Frontal cortex (tissue), 4 donors: ENCODE results near the gene MATK. TPM values are rescaled to one million over a fixed set of nuclear protein-coding genes. Genes with fewer than 3 reads are reported as not detected.

Source experiments
- DNase-seq, 2 donors: peaks; one replicate each; pipeline ENCODE4 v3.0.0; 2012; ENCODE audit warnings: low spot score in 2 of 2
- FAIRE-seq: peaks from 2 replicates; lab custom pipeline; 2012; peaks lifted over from hg19 to GRCh38; lab: Jason Lieb, UNC
- total RNA-seq: library from RNA; depleted of rRNA; stranded (reverse); fragments of >200 nt; gene quantifications from one replicate; pipeline ENCODE4 v1.2.3, GENCODE V29; 2014
- donor health status: control.
- donor health status: control.
- donor health status: control.

MATK gene
- 15.5 TPM for total RNA-seq

GRCh38 chr19:3785938-3786824 is at the start of gene MATK:
TSS of gene MATK (minus strand) at chr19:3786381. CDS start at chr19:3785135, 1,246 bp downstream.
- FAIRE-seq: no peak
- peak; percentile 47 to 55 for DNase-seq

GRCh38 chr19:3835055-3835435 is 48.9 kb upstream of the MATK start:
- FAIRE-seq: no peak

GRCh38 chr19:3834349-3835054 is 48.3 kb upstream of the MATK start:
- DNase-seq (no peak), FAIRE-seq (no peak)

More at GRCh38 chr19:3835055-3835435, 48.9 kb upstream of the MATK start:
- DNase-seq: no peak

- DNase-seq (no peak), FAIRE-seq (no peak)
Observed at GRCh38 chr19:3833578-3834348, 47.6 kb upstream of the MATK start.

GRCh38 chr19:3832001-3832400 is 45.8 kb upstream of the MATK start:
- DNase-seq (no peak), FAIRE-seq (no peak)

GRCh38 chr19:3831601-3832000 is 45.4 kb upstream of the MATK start:
- no peak for DNase-seq
- FAIRE-seq: no peak

GRCh38 chr19:3830621-3831589 is 44.7 kb upstream of the MATK start:
- FAIRE-seq (no peak), DNase-seq (no peak)

- DNase-seq (no peak), FAIRE-seq (no peak)
Observed at GRCh38 chr19:3827306-3827705, 41.1 kb upstream of the MATK start.

- FAIRE-seq (no peak), DNase-seq (no peak)
Observed at GRCh38 chr19:3826163-3826562, 40.0 kb upstream of the MATK start.

DNA sequence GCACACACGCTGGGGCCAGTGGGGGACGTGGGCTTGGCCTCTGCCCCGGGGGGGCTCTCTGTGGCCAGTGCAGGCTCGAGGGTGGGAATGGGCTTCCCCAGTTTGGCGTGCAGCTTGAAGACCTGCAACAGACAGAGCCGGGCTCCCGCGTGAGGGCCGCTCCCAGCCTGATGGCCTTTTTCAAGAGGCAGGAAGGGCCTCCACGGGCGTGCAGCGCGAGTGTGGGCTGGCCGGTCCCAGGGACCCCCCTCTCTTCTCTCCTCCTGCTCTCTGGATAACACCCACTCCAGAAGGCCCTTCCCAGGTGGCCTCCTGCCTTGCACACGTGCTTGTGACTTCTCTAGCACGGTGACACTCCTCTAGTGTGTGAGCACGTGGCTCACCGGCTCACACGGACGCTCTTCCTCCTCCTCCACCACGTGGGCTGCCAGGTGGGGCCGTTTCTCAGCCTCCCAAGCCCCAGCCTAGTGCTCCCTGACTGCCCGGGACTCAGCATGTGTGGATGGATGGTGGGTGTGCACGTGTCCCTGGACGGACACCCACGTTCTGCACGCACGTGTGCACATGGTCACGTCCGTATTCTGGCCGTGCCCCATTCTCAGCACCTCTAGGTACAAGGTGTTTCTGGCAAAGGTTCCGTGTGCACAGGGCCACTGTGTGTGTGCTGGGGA is 39.2 kb upstream of the MATK start:
- FAIRE-seq (no peak), DNase-seq (no peak)

DNA sequence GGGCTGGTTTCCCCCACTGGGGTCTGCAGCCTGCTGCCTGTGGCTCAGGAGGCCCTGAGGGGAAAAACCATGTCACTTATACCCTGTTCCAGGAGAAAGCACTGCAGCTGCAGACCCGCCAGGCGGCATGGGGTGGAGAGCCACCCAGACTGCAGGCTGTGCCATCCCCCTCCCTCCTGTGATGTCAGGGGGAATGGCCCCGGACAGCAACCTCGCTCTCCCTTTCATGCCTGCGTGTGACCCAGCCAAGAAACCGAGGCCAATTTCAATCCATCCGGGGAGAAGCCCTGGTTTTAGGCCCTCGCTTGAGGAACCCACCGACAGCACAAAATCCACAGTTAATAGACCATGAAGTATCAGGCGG is 37.2 kb upstream of the MATK start:
- FAIRE-seq: no peak
- no peak for DNase-seq

GRCh38 chr19:3822683-3823349 is 36.6 kb upstream of the MATK start:
- DNase-seq: no peak
- no peak for FAIRE-seq

DNA sequence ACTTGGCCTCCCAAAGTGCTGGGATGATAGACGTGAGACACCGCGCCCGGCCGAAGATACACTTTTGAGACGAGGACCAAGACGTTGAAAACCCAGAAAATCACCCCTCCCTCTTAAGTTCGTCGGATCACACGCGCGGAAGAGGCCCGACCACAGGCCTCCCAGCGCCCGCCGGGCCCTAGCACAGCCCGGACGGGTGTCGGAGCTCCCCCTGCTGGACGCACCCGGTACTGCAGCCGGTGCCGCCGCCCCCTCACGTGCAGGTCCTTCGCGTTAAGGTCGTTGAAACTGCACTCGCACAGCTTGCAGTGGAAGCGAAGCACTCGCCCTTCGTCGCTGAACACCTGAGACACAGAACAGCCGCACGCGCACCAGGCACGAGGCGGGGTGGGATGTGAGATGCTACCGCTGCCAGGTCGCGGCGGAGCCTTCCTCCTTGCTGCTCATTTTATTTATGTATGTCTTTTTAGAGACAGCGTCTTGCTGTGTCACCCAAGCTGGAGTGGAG is 35.7 kb upstream of the MATK start:
- FAIRE-seq (no peak), DNase-seq (peak; percentile 73 to 81)

GRCh38 chr19:3821156-3821555 is 35.0 kb upstream of the MATK start:
- DNase-seq (no peak), FAIRE-seq (no peak)

GRCh38 chr19:3819989-3820388 is 33.8 kb upstream of the MATK start:
- FAIRE-seq (no peak), DNase-seq (no peak)

GRCh38 chr19:3818918-3819317 is 32.7 kb upstream of the MATK start:
- no peak for FAIRE-seq
- no peak for DNase-seq

DNA sequence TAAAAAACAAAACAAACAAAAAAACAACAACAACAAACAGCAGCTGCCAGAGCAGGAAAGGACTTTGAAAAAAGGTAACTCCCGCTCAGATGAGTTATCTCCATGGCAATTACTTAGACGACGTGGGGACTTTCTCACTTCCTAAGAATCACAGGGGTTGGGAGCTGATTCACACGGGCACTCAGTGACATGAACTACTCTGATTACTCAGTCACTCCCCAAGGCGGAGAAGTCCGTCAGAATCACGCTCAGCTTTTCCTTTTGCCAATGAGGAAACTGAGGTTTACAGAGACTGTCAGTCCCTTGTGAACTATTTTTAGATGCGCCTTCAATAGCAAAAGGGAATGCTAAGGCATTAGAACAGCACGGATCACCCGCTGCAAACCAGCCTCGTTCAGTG is 32.3 kb upstream of the MATK start:
- FAIRE-seq: no peak
- DNase-seq: peak in 1 of 2 donors; percentile 64

DNA sequence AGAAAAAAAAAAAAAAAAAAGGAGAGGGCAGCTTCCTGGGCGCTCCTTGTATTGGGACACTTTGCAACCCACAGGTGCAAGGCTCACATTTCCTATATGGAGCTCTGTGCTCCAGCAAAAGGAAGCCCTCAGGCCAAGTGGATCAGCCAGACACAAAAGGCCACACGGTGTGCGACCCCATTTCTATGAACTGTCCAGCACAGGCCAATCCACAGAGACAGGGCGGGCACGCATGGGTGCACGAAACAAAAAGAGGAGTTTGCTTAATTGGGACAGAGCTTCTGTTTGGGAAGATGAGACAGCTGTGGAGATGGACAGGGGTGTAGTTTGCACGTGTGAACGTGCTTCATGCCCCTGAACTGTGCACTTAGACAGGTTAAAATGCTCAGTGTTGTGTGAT is 31.6 kb upstream of the MATK start:
- FAIRE-seq: no peak
- DNase-seq: no peak
